ENCODE measurements around the gene TOMM6. TPM values are rescaled to one million over a fixed set of nuclear protein-coding genes. Genes with fewer than 3 reads are reported as not detected.
A peak's percentile ranks its signal among the peaks of the same experiment; 100 is the strongest.

The TOMM6 gene
- total RNA-seq, 1 experiment from 2014 or later = 202 TPM

DNA sequence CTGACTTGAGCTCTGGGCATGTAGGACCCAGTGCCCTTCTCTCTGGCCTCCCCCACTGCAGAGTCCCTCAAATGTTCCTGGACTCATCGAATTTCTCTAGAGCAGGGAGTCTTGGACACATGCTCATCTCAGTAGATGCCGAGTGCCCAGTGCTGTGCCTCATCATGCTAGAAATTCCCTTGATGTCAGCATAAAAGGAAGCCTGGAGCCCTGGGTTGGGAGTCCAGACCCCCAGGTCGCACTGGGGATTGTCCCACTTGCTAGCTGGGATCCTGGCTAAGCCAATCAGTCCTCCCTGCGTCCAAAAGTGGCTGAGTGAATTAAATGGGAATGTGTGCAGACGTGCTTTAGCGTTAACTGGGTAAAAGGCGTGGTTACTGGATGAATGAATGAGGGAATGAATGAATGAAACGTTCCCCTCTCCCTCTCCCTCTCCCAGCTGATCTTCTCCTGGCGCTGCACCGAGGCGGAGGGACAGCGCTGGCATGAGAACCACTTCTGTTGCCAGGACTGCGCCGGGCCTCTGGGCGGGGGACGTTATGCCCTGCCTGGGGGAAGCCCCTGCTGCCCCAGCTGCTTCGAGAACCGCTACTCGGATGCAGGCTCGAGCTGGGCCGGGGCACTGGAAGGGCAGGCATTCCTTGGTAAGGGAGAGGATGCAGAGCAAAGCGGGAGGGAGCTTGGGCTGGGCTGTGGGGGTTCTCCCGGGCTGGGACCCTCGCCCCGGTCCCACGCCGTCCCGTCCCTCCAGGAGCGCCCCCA, 1.6 kb upstream of the TOMM6 start:
- ChIA-PET POLR2A (interaction anchor here (0.5 to 5.9 kb wide), 12 partner anchors 10 to 1421 kb away, joined by 3 to 100 read pairs (median 6); partner anchors contain the start of genes BYSL, MED20, TAF8 and TFEB), CTCF (interaction anchor here (0.5 to 5.3 kb wide), 31 partner anchors 10 to 359 kb away, joined by 3 to 48 read pairs (median 4); partner anchors contain the start of genes BYSL, MED20 and TFEB)
- intact Hi-C loops (cut with micrococcal nuclease) = loop anchor here (5.0 to 10.0 kb wide), 2 partner anchors 151 to 429 kb away; partner anchors contain the start of gene MRPS10
- no peak for DNase-seq (ENCODE audit: unreplicated experiment)
- peak overlapping the region; percentile 88 for H3K4me3 Mint-ChIP-seq (ENCODE audit: unreplicated experiment)
- H3K27ac Mint-ChIP-seq (ENCODE audit: low read depth, unreplicated experiment) = no peak overlapping the region
- H3K9me3 Mint-ChIP-seq (ENCODE audit: unreplicated experiment) = no peaks in the 10 kb centered on the region
- H3K36me3 Mint-ChIP-seq (ENCODE audit: insufficient read depth, unreplicated experiment) = peaks cover 29% of the 10 kb centered on the region
- H3K4me1 Mint-ChIP-seq (ENCODE audit: insufficient read depth, unreplicated experiment) = peaks cover 22% of the 10 kb centered on the region
- TF ChIP-seq, protein P1, sequence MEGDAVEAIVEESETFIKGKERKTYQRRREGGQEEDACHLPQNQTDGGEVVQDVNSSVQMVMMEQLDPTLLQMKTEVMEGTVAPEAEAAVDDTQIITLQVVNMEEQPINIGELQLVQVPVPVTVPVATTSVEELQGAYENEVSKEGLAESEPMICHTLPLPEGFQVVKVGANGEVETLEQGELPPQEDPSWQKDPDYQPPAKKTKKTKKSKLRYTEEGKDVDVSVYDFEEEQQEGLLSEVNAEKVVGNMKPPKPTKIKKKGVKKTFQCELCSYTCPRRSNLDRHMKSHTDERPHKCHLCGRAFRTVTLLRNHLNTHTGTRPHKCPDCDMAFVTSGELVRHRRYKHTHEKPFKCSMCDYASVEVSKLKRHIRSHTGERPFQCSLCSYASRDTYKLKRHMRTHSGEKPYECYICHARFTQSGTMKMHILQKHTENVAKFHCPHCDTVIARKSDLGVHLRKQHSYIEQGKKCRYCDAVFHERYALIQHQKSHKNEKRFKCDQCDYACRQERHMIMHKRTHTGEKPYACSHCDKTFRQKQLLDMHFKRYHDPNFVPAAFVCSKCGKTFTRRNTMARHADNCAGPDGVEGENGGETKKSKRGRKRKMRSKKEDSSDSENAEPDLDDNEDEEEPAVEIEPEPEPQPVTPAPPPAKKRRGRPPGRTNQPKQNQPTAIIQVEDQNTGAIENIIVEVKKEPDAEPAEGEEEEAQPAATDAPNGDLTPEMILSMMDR (IDR thresholded peaks at IDR 0.05; ENCODE audit: unreplicated experiment) = no peak
- no peaks in the 10 kb centered on the region for H3K27me3 Mint-ChIP-seq (ENCODE audit: insufficient read depth, unreplicated experiment)
- BruUV-seq (replicated peaks) = no TSS peak

DNA sequence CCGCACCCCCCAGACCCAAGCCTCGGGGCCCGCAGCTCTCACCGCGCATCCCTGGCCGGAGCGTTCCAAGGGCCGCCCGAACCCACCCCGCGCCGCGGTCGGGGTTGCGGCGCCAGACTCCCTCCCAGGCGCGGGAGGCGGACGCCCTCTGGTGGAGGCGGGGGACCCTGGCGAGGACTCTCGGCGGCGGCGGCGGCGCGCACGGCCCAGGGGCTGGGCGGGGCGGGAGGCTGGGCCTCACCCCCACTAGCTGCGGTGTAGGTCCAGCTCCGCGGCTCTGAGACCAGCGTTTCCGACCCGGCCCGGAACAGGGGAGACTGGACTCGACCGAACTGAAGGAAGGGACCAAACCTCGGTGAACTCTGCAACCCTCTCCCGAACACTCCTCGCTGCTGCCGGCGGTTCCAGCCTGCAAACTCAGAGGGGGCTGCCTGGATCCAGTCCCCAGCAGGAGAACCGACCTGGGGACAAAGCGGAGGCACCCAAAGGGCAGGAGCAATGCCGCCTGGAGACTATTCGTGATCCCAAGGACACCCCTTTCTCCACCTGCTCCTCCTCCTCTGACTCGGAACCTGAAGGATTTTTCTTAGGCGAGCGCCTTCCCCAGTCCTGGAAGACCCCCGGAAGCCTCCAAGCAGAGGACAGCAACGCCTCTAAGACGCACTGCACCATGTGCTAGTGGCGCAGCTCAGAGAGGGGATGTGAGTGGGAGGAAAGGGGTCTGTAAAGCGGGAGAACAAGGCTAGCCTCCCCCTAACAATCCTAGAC, 859 bp upstream of the TOMM6 start:
- Mint-ChIP-seq H3K4me3 (ENCODE audit: unreplicated experiment) (peak overlapping the region; percentile 88), H3K36me3 (ENCODE audit: insufficient read depth, unreplicated experiment) (peaks cover 36% of the 10 kb centered on the region), H3K27me3 (ENCODE audit: insufficient read depth, unreplicated experiment) (no peaks in the 10 kb centered on the region), H3K9me3 (ENCODE audit: unreplicated experiment) (no peaks in the 10 kb centered on the region), H3K27ac (ENCODE audit: low read depth, unreplicated experiment) (peak overlapping the region; percentile 96), H3K4me1 (ENCODE audit: insufficient read depth, unreplicated experiment) (peaks cover 15% of the 10 kb centered on the region)
- ChIA-PET POLR2A (interaction anchor here (0.6 to 5.9 kb wide), 24 partner anchors 10 to 1015 kb away, joined by 3 to 100 read pairs (median 4); partner anchors contain the start of genes BYSL, MED20, TAF8 and TFEB), CTCF (interaction anchor here (0.5 to 5.3 kb wide), 41 partner anchors 10 to 483 kb away, joined by 3 to 48 read pairs (median 3); partner anchors contain the start of genes BYSL, MED20, TFEB and USP49)
- intact Hi-C loops (cut with micrococcal nuclease) = loop anchor here (1.0 to 10.0 kb wide), 3 partner anchors 135 to 428 kb away; partner anchors contain the start of genes BYSL, MED20 and MRPS10
- DNase-seq (ENCODE audit: unreplicated experiment) = peak; percentile 84
- TF ChIP-seq, protein P1 (IDR thresholded peaks at IDR 0.05; ENCODE audit: unreplicated experiment) = peak; percentile 84
- BruUV-seq (replicated peaks) = no TSS peak

DNA sequence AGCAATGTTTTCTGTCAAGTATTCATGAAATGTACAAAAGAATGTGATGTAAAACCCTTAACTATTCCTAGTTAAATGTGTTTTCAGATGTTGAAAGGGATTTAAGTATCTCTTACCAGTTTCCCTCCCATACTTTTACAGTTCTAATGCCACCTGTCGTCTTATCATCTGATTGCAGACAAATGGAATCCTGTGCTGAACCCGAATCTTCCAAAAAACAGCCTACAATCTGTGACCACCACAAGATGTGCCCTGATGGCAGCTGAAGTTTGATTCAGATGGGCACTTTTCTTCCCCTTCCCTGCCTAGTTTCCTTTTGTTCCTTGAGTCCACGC, 1.9 kb downstream of the TOMM6 start:
- Mint-ChIP-seq H3K27ac (ENCODE audit: low read depth, unreplicated experiment) (peak overlapping the region; percentile 27), H3K9me3 (ENCODE audit: unreplicated experiment) (no peaks in the 10 kb centered on the region), H3K4me3 (ENCODE audit: unreplicated experiment) (peak overlapping the region; percentile 88), H3K36me3 (ENCODE audit: insufficient read depth, unreplicated experiment) (peaks cover 57% of the 10 kb centered on the region), H3K4me1 (ENCODE audit: insufficient read depth, unreplicated experiment) (peaks cover 11% of the 10 kb centered on the region), H3K27me3 (ENCODE audit: insufficient read depth, unreplicated experiment) (no peaks in the 10 kb centered on the region)
- CTCF ChIA-PET = no interaction called here
- intact Hi-C loops (cut with micrococcal nuclease) = loop anchor here (5.0 to 10.0 kb wide), 2 partner anchors 148 to 425 kb away; partner anchors contain the start of gene MRPS10
- POLR2A ChIA-PET = interaction anchor here (0.7 to 1.3 kb wide), 3 partner anchors 66 to 256 kb away, joined by 3 to 7 read pairs (median 4); partner anchors contain the start of genes BYSL and MED20
- BruUV-seq (replicated peaks) = TSS peak; percentile 59
- DNase-seq (ENCODE audit: unreplicated experiment) = no peak
- TF ChIP-seq, protein P1 (IDR thresholded peaks at IDR 0.05; ENCODE audit: unreplicated experiment) = no peak
